ENCODE measurements around the gene CNGA3.

Gene CNGA3

GRCh38 chr2:98394595-98395153 lies 48.4 kb downstream of the CNGA3 start:
- H3K9me2 ChIP-seq (replicated peaks; ENCODE audit: low read depth, low read length), result no peaks in the 10 kb centered on the region
- no peaks in the 10 kb centered on the region for H3K4me1 ChIP-seq (ENCODE audit: insufficient read depth, low read length, poor library complexity, severe bottlenecking)
- no peaks in the 10 kb centered on the region for H4K20me1 ChIP-seq (ENCODE audit: insufficient read depth, low read length, poor library complexity, severe bottlenecking)
- H3K36me3 ChIP-seq (ENCODE audit: insufficient read depth, low read length), result no peaks in the 10 kb centered on the region
- TF ChIP-seq CTCF (conservative IDR thresholded peaks at IDR 0.05; ENCODE audit: low read length) (no peak), EZH2phosphoT487 (IDR thresholded peaks at IDR 0.05; ENCODE audit: borderline replicate concordance) (no peak)
- no peaks in the 10 kb centered on the region for H3K79me2 ChIP-seq (ENCODE audit: insufficient read depth, low read length)
- no peak overlapping the region for H2AFZ ChIP-seq (ENCODE audit: low read length)
- H3K9me3 ChIP-seq (ENCODE audit: insufficient read depth, low read depth, low read length), result no peaks in the 10 kb centered on the region
- no peaks in the 10 kb centered on the region for H3K27me3 ChIP-seq (ENCODE audit: insufficient read depth, low read length, poor library complexity, severe bottlenecking)
- no peak overlapping the region for H3K4me2 ChIP-seq (ENCODE audit: low read depth, low read length, poor library complexity, severe bottlenecking)
- no peaks in the 10 kb centered on the region for H3F3A ChIP-seq (ENCODE audit: low read depth)
- H3K4me3 ChIP-seq (ENCODE audit: low read length, poor library complexity, severe bottlenecking), result no peak overlapping the region
- H3K9ac ChIP-seq (ENCODE audit: low read depth, low read length, poor library complexity, severe bottlenecking), result no peak overlapping the region

- H3K27me3 ChIP-seq (ENCODE audit: insufficient read depth, low read length, poor library complexity, severe bottlenecking), result no peaks in the 10 kb centered on the region
- no peaks in the 10 kb centered on the region for H3K9me3 ChIP-seq (ENCODE audit: insufficient read depth, low read depth, low read length)
- H3K4me1 ChIP-seq (ENCODE audit: insufficient read depth, low read length, poor library complexity, severe bottlenecking), result no peaks in the 10 kb centered on the region
- no peak for TF ChIP-seq EZH2phosphoT487 (IDR thresholded peaks at IDR 0.05; ENCODE audit: borderline replicate concordance)
- no peak for TF ChIP-seq CTCF (conservative IDR thresholded peaks at IDR 0.05; ENCODE audit: low read length)
- H3K9ac ChIP-seq (ENCODE audit: low read depth, low read length, poor library complexity, severe bottlenecking), result no peak overlapping the region
- no peaks in the 10 kb centered on the region for H3K9me2 ChIP-seq (replicated peaks; ENCODE audit: low read depth, low read length)
- no peaks in the 10 kb centered on the region for H4K20me1 ChIP-seq (ENCODE audit: insufficient read depth, low read length, poor library complexity, severe bottlenecking)
- no peaks in the 10 kb centered on the region for H3K36me3 ChIP-seq (ENCODE audit: insufficient read depth, low read length)
- no peaks in the 10 kb centered on the region for H3F3A ChIP-seq (ENCODE audit: low read depth)
- no peaks in the 10 kb centered on the region for H3K79me2 ChIP-seq (ENCODE audit: insufficient read depth, low read length)
- no peak overlapping the region for H2AFZ ChIP-seq (ENCODE audit: low read length)
- H3K4me2 ChIP-seq (ENCODE audit: low read depth, low read length, poor library complexity, severe bottlenecking), result no peak overlapping the region
- no peak overlapping the region for H3K4me3 ChIP-seq (ENCODE audit: low read length, poor library complexity, severe bottlenecking)
These were observed 49.7 kb downstream of the CNGA3 start for GRCh38 chr2:98395977-98396376.

- H3K79me2 ChIP-seq (ENCODE audit: insufficient read depth, low read length), result no peaks in the 10 kb centered on the region
- no peaks in the 10 kb centered on the region for H3F3A ChIP-seq (ENCODE audit: low read depth)
- H3K9ac ChIP-seq (ENCODE audit: low read depth, low read length, poor library complexity, severe bottlenecking), result no peak overlapping the region
- no peak overlapping the region for H3K4me2 ChIP-seq (ENCODE audit: low read depth, low read length, poor library complexity, severe bottlenecking)
- H3K9me3 ChIP-seq (ENCODE audit: insufficient read depth, low read depth, low read length), result no peaks in the 10 kb centered on the region
- TF ChIP-seq CTCF (conservative IDR thresholded peaks at IDR 0.05; ENCODE audit: low read length) (no peak), EZH2phosphoT487 (IDR thresholded peaks at IDR 0.05; ENCODE audit: borderline replicate concordance) (no peak)
- H3K9me2 ChIP-seq (replicated peaks; ENCODE audit: low read depth, low read length), result no peaks in the 10 kb centered on the region
- H3K4me1 ChIP-seq (ENCODE audit: insufficient read depth, low read length, poor library complexity, severe bottlenecking), result no peaks in the 10 kb centered on the region
- no peaks in the 10 kb centered on the region for H3K27me3 ChIP-seq (ENCODE audit: insufficient read depth, low read length, poor library complexity, severe bottlenecking)
- H4K20me1 ChIP-seq (ENCODE audit: insufficient read depth, low read length, poor library complexity, severe bottlenecking), result no peaks in the 10 kb centered on the region
- no peak overlapping the region for H2AFZ ChIP-seq (ENCODE audit: low read length)
- no peak overlapping the region for H3K4me3 ChIP-seq (ENCODE audit: low read length, poor library complexity, severe bottlenecking)
- H3K36me3 ChIP-seq (ENCODE audit: insufficient read depth, low read length), result no peaks in the 10 kb centered on the region
These were observed 50.6 kb downstream of the CNGA3 start for GRCh38 chr2:98396745-98397355.
